Mesodermal cell (in vitro differentiated cells): ENCODE results near the gene AADAT.

Experiments used
- H3K27ac ChIP-seq: 2 replicates; pipeline ENCODE4 v1.7.0; 2013; ENCODE audit warnings: mild to moderate bottlenecking, low read depth, low read length, moderate library complexity; ENCODE audit not compliant: severe bottlenecking
- H3K36me3 ChIP-seq: 2 replicates; pipeline ENCODE4 v1.7.1; 2013; ENCODE audit warnings: mild to moderate bottlenecking, low read length, moderate library complexity; ENCODE audit not compliant: control insufficient read depth, insufficient read depth
- H3K4me1 ChIP-seq: one replicate; pipeline ENCODE4 v1.7.1; 2013; ENCODE audit warnings: mild to moderate bottlenecking, low read length; ENCODE audit not compliant: insufficient read depth, control insufficient read depth, poor library complexity, severe bottlenecking
- H3K4me3 ChIP-seq: 2 replicates; pipeline ENCODE4 v1.7.0; 2013; ENCODE audit warnings: low read length, control low read depth, mild to moderate bottlenecking; ENCODE audit not compliant: insufficient read depth, poor library complexity, severe bottlenecking; ENCODE audit errors: extremely low read depth
- H3K9me3 ChIP-seq: 2 replicates; pipeline ENCODE4 v1.7.1; 2013; ENCODE audit warnings: mild to moderate bottlenecking, low read length, moderate library complexity; ENCODE audit not compliant: control insufficient read depth
- WGBS, 2 experiments: methylation state at CpG; one replicate each; pipeline ENCODE4 v1.1.5; 2013; ENCODE audit warnings: missing lambda C conversion rate in 2 of 2; ENCODE audit not compliant: insufficient coverage in 2 of 2; 5-methylcytosine and 5-hydroxymethylcytosine counted together

Gene AADAT

GRCh38 chr4:170035231-170035630, 54.5 kb downstream of the AADAT start:
- H3K9me3 ChIP-seq, result no peaks in the 10 kb centered on the region
- no peak overlapping the region for H3K27ac ChIP-seq
- whole genome bisulfite sequencing, 2 experiments, result 100% methylated on average over 1 of the region's 1 CpG; no CpG with 5 or more reads in 1 of the 2 experiments
- no peaks in the 10 kb centered on the region for H3K4me1 ChIP-seq
- no peak overlapping the region for H3K4me3 ChIP-seq
- H3K36me3 ChIP-seq, result no peaks in the 10 kb centered on the region

GRCh38 chr4:170033999-170034398, 55.8 kb downstream of the AADAT start:
- H3K4me3 ChIP-seq, result no peak overlapping the region
- H3K36me3 ChIP-seq, result no peaks in the 10 kb centered on the region
- no peak overlapping the region for H3K27ac ChIP-seq
- no peaks in the 10 kb centered on the region for H3K9me3 ChIP-seq
- H3K4me1 ChIP-seq, result no peaks in the 10 kb centered on the region
- WGBS, 2 experiments, result 84 to 90% methylated on average over 1 to 2 of the region's 2 CpGs

GRCh38 chr4:170030121-170030520, 59.6 kb downstream of the AADAT start:
- Histone ChIP-seq H3K4me1 (no peaks in the 10 kb centered on the region), H3K9me3 (no peaks in the 10 kb centered on the region), H3K27ac (no peak overlapping the region), H3K4me3 (no peak overlapping the region), H3K36me3 (no peaks in the 10 kb centered on the region)
- WGBS, 2 experiments, result no CpG with 5 or more reads among the region's 1 CpG

- Histone ChIP-seq H3K36me3 (no peaks in the 10 kb centered on the region), H3K4me1 (no peaks in the 10 kb centered on the region), H3K9me3 (no peaks in the 10 kb centered on the region), H3K27ac (no peak overlapping the region), H3K4me3 (peak overlapping the region; percentile 59)
- WGBS, 2 experiments, result 1% methylated on average over 24 to 32 of the region's 37 CpGs
These were observed 62.5 kb downstream of the AADAT start for GRCh38 chr4:170027181-170027829.

GRCh38 chr4:170026253-170027021, 63.3 kb downstream of the AADAT start, which contains the start of gene MFAP3L:
TSS of gene MFAP3L (minus strand) at chr4:170026395. CDS start at chr4:170005877, 20,518 bp downstream.
- no peaks in the 10 kb centered on the region for H3K4me1 ChIP-seq
- H3K27ac ChIP-seq, result peak within 1 kb of the TSS; percentile 60
- H3K36me3 ChIP-seq, result no peaks in the 10 kb centered on the region
- WGBS, 2 experiments, result 0% methylated on average over 54 to 60 of the region's 86 CpGs
- H3K4me3 ChIP-seq, result peak within 1 kb of the TSS; percentile 59
- no peaks in the 10 kb centered on the region for H3K9me3 ChIP-seq

GRCh38 chr4:170025523-170026252, 64.1 kb downstream of the AADAT start:
- Histone ChIP-seq H3K4me1 (no peaks in the 10 kb centered on the region), H3K9me3 (no peaks in the 10 kb centered on the region), H3K36me3 (no peaks in the 10 kb centered on the region), H3K27ac (no peak overlapping the region), H3K4me3 (peak overlapping the region; percentile 59)
- 2% methylated on average over 53 to 55 of the region's 74 CpGs for WGBS, 2 experiments

- H3K4me1 ChIP-seq, result no peaks in the 10 kb centered on the region
- no peaks in the 10 kb centered on the region for H3K36me3 ChIP-seq
- no peak overlapping the region for H3K27ac ChIP-seq
- no peak overlapping the region for H3K4me3 ChIP-seq
- WGBS, 2 experiments, result 91 to 96% methylated on average over 1 to 2 of the region's 2 CpGs
- H3K9me3 ChIP-seq, result no peaks in the 10 kb centered on the region
These were observed 67.5 kb downstream of the AADAT start for GRCh38 chr4:170022211-170022610.

GRCh38 chr4:170017252-170017651, 72.5 kb downstream of the AADAT start:
- WGBS, 2 experiments, result 84 to 91% methylated on average over 1 to 2 of the region's 3 CpGs
- Histone ChIP-seq H3K4me3 (no peak overlapping the region), H3K27ac (no peak overlapping the region), H3K9me3 (no peaks in the 10 kb centered on the region), H3K4me1 (no peaks in the 10 kb centered on the region), H3K36me3 (no peaks in the 10 kb centered on the region)

- no peaks in the 10 kb centered on the region for H3K4me1 ChIP-seq
- no peak overlapping the region for H3K27ac ChIP-seq
- H3K4me3 ChIP-seq, result no peak overlapping the region
- H3K36me3 ChIP-seq, result no peaks in the 10 kb centered on the region
- WGBS, 2 experiments, result 90 to 100% methylated on average over 3 to 4 of the region's 4 CpGs
- no peaks in the 10 kb centered on the region for H3K9me3 ChIP-seq
These were observed 74.5 kb downstream of the AADAT start for GRCh38 chr4:170015285-170015684.

- 67 to 100% methylated on average over 1 to 3 of the region's 6 CpGs for WGBS, 2 experiments
- Histone ChIP-seq H3K4me1 (no peaks in the 10 kb centered on the region), H3K36me3 (no peaks in the 10 kb centered on the region), H3K4me3 (no peak overlapping the region), H3K9me3 (no peaks in the 10 kb centered on the region), H3K27ac (no peak overlapping the region)
These were observed 75.3 kb downstream of the AADAT start for GRCh38 chr4:170014359-170015011.
